ENCODE results near the gene SLU7. TPM values are rescaled to one million over a fixed set of nuclear protein-coding genes. Genes with fewer than 3 reads are reported as not detected.

Gene SLU7
- total RNA-seq, 1 experiment from 2014 or later, result 43.6 TPM

DNA sequence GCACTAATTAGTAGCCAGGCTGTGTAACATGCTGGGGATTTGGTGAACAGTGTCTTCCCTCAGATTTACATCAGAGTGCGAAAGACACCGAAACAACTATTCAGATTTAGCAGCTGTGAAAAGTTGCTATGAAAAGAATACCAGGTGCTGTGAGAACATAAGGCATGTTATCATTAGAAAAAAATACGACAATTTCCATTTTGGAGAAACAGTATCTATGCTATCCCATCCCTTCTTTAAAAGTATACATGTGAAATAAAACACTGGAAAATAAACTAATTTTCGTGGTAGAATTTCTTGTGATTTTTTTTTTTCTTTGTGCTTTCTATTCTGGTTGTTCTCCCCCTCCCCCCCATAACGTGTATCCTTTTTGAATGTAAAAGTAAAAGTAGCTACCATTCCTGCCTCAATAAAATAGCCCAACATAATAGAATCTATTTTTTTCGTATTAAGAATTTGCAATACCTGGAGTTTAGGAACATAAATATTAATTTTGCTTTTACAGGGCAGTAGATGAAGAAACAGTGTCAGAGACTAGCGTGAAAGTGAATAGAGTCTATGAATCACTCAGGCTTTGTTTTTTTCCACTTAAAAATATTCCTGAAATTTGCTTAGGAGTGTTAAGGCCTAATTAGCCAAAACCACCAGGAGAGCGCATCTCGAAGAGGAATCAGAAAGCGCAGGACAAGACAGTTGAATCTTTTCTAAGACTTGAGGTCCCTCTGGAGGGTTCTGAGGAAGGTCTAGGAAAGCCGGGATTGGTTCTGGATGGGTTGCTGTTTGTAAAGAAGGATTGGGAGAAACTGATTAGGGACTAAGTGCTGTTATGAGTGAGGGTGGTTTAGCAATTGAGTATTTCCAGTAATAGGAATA, 813 bp upstream of the SLU7 start:
- ATAC-seq (peak; percentile 1; the same call in 1 of the 2 replicates), DNase-seq (ENCODE audit: low read depth, low spot score) (no peak)
- ChIA-PET RAD21 (ENCODE audit: low non-redundant PET in 1 of 2, low total read pairs in 2 of 2, uncharacterized antibody in 2 of 2, unreplicated experiment in 2 of 2) (interaction anchor here in 1 of 2 experiments (0.7 kb wide), 1 partner anchor 29 kb away, joined by 3 read pairs; no protein-coding TSS in a partner anchor), POLR2A (interaction anchor here (0.7 to 1.0 kb wide), 2 partner anchors 19 to 1102 kb away, joined by 3 read pairs; no protein-coding TSS in a partner anchor), CTCF (interaction anchor here (0.7 to 2.2 kb wide), 2 partner anchors 19 to 838 kb away, joined by 3 to 21 read pairs; no protein-coding TSS in a partner anchor)
- Histone ChIP-seq H3K4me1 (ENCODE audit: control insufficient read depth in 1 of 2, insufficient read depth in 2 of 2, low read length in 2 of 2) (peaks cover 8 to 27% of the 10 kb centered on the region in 2 experiments; a peak in 3 of 4 replicates), H2AFZ (ENCODE audit: low read depth, low read length, poor library complexity, severe bottlenecking) (peak overlapping the region; percentile 44), H3K4me3 (replicated peaks in 1 of 2; ENCODE audit: low read depth in 1 of 2, low read length in 2 of 2) (peak overlapping the region; percentile 85 to 93), H4K20me1 (ENCODE audit: insufficient read depth) (0 out of 2 replicates have a peak, but pooled peaks cover 3% of the 10 kb centered on the region), H3K27ac (ENCODE audit: low read depth, low read length) (peak overlapping the region; percentile 50; the same call in 1 of the 2 replicates), H3K9me3 (ENCODE audit: control insufficient read depth in 1 of 2, insufficient read depth in 1 of 2, low read depth in 1 of 2, low read length in 2 of 2) (no peaks in the 10 kb centered on the region), H3K9ac (ENCODE audit: low read length) (peak overlapping the region; percentile 78), H3K79me2 (ENCODE audit: insufficient read depth, low read length) (peaks cover 55% of the 10 kb centered on the region), H3K27me3 (ENCODE audit: insufficient read depth, low read length) (no peaks in the 10 kb centered on the region), H3K36me3 (ENCODE audit: control insufficient read depth in 1 of 2, insufficient read depth in 2 of 2, low read length in 2 of 2) (peaks cover 9 to 21% of the 10 kb centered on the region in 2 experiments; a peak in 3 of 4 replicates), H3K9me2 (ENCODE audit: insufficient read depth) (no peaks in the 10 kb centered on the region), H3K4me2 (ENCODE audit: low read length) (peak overlapping the region; percentile 89)
- TF ChIP-seq ZBTB33 (IDR thresholded peaks at IDR 0.05; ENCODE audit: extremely low read depth, insufficient replicate concordance, low read length) (no peak), POLR2AphosphoS5 (IDR thresholded peaks at IDR 0.05; ENCODE audit: low read depth, low read length) (no peak), EGR1 (IDR thresholded peaks at IDR 0.05; ENCODE audit: low read depth) (no peak), CBX3 (IDR thresholded peaks at IDR 0.05; ENCODE audit: low read depth) (no peak)
- intact Hi-C loops (cut with micrococcal nuclease), result no loop called here
- no TSS peak for BruUV-seq (replicated peaks)
